ENCODE results near the gene C5AR1. TPM values are rescaled to one million over a fixed set of nuclear protein-coding genes. Genes with fewer than 3 reads are reported as not detected.

C5AR1 gene
- total RNA-seq, 4 donors from 2014 or later = 1.2 to 2.4 (median 1.5) TPM

- no peaks in the 10 kb centered on the region for H3K27me3 ChIP-seq
- no peak for TF ChIP-seq POLR2A (IDR thresholded peaks at IDR 0.05)
- TF ChIP-seq, protein P1, sequence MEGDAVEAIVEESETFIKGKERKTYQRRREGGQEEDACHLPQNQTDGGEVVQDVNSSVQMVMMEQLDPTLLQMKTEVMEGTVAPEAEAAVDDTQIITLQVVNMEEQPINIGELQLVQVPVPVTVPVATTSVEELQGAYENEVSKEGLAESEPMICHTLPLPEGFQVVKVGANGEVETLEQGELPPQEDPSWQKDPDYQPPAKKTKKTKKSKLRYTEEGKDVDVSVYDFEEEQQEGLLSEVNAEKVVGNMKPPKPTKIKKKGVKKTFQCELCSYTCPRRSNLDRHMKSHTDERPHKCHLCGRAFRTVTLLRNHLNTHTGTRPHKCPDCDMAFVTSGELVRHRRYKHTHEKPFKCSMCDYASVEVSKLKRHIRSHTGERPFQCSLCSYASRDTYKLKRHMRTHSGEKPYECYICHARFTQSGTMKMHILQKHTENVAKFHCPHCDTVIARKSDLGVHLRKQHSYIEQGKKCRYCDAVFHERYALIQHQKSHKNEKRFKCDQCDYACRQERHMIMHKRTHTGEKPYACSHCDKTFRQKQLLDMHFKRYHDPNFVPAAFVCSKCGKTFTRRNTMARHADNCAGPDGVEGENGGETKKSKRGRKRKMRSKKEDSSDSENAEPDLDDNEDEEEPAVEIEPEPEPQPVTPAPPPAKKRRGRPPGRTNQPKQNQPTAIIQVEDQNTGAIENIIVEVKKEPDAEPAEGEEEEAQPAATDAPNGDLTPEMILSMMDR (IDR thresholded peaks at IDR 0.05) = peak in 1 of 2 donors; percentile 11
- peak in 1 of 3 donors; percentile 15 for TF ChIP-seq POLR2AphosphoS5 (IDR thresholded peaks at IDR 0.05)
- H3K27ac ChIP-seq = peak overlapping the region; percentile 96
- peaks cover 27% of the 10 kb centered on the region for H3K36me3 ChIP-seq
- no peaks in the 10 kb centered on the region for H3K9me3 ChIP-seq
- peaks cover 32% of the 10 kb centered on the region for H3K4me1 ChIP-seq
- H3K4me3 ChIP-seq = peak overlapping the region; percentile 64
- peak in 1 of 2 donors; percentile 88 for DNase-seq (ENCODE audit: low spot score in 2 of 2)
- WGBS = 20% methylated on average over 28 of the region's 42 CpGs
These were observed 37.0 kb upstream of the C5AR1 start for GRCh38 chr19:47272448-47273312.

DNA sequence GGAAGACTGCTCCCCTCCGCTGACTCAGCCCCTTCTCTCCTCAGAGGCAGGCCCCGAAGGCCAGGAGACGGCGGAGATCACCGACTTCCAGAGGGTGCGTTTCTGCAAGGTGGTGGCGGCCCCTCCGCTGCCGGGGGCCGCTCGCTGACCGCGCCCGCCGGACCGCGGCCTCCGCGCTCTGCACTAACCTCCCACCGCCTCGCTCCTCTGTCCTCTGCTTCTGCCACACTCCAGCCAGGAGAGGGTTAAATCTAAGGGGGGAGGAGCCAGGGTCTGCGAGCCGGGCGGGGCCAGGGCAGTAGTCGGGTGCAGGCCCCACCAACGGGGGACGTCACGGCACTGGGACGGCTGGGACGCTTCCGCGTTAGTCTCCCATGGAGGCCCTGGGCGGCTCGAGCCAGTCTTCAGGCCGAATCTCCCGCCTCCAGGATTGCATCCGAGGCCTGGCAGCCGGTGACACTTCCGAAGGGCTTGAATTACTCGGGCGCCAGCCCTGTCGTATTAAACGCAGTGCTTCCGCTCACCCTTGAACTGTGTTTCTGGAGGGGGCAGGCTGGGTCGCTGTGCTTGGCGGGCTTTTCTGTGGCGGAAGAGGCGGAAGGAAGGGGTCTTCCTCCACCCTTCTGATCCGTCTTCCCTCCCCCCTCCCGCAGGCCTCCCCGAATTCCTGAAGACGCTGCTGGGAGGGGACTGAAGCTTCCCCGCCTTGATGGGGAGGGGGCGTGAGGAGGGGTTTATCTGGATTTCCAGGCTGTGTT is 36.2 kb upstream of the C5AR1 start:
- peak overlapping the region; percentile 96 for H3K27ac ChIP-seq
- under 1% methylated on average over 17 of the region's 54 CpGs for WGBS
- peak; percentile 97 to 98 for DNase-seq (ENCODE audit: low spot score in 2 of 2)
- H3K9me3 ChIP-seq = no peaks in the 10 kb centered on the region
- no peaks in the 10 kb centered on the region for H3K27me3 ChIP-seq
- peak overlapping the region; percentile 64 for H3K4me3 ChIP-seq
- TF ChIP-seq POLR2AphosphoS5 (IDR thresholded peaks at IDR 0.05) = peak; percentile 47 to 90 (median 60)
- TF ChIP-seq POLR2A (IDR thresholded peaks at IDR 0.05) = peak in 1 of 2 donors; percentile 82
- TF ChIP-seq, protein P1 (IDR thresholded peaks at IDR 0.05) = no peak
- peaks cover 31% of the 10 kb centered on the region for H3K4me1 ChIP-seq
- peaks cover 24% of the 10 kb centered on the region for H3K36me3 ChIP-seq

DNA sequence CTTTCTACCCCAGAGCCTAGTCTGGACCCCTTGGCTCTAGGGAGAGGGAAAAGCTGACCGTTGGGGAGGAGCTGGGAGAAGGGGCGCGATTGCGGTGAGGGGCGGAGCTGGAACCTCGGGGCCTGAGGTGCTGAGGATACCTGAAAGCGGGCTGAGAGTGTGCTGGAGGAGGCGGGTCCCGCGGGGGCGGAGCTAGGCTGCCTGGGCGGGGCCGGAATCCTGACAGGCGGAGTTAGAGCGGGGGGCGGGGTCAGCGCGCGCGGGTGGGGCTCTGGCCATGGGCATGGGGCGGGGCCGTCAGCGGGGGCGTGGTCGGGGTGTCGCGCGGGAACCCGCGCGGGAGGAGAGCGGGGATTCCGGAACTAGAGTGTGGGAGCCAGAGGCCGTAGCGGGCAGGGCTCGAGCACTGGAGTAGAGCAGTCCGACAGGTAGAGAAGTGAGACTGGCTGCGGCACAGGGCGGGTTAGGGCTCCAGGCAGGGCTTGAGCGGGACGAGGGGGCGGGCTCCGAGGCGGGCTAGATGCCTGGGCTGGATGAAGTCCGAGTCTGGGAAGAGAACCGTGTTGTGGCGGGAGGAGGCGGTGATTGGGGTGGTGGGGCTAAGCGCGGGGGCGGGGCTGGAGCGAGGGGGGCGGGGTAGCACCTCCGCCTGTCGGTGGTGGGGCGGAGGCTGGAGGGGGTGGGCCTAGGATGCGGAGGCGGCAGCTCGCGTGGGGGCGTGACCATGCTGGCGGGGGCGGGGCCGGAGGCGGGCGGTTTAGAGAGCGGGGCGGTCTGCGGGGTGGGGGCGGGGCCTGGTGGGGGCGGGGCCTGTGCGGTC is 35.4 kb upstream of the C5AR1 start, which contains the start of gene INAFM1:
Gene INAFM1 (plus strand): TSS at position 815 of the 820 bp plus-strand sequence. CDS start 35 bp downstream, outside the sequence.
- no peaks in the 10 kb centered on the region for H3K9me3 ChIP-seq
- TF ChIP-seq POLR2A (IDR thresholded peaks at IDR 0.05) (no peak), POLR2AphosphoS5 (IDR thresholded peaks at IDR 0.05) (peak in 2 of 3 donors; percentile 48 to 64)
- DNase-seq (ENCODE audit: low spot score in 2 of 2) = peak; percentile 99
- H3K4me1 ChIP-seq = peaks cover 35% of the 10 kb centered on the region
- H3K4me3 ChIP-seq = peak within 1 kb of the TSS; percentile 64
- under 1% methylated on average over 44 of the region's 72 CpGs for WGBS
- H3K36me3 ChIP-seq = peaks cover 19% of the 10 kb centered on the region
- peak within 1 kb of the TSS; percentile 96 for H3K27ac ChIP-seq
- H3K27me3 ChIP-seq = no peaks in the 10 kb centered on the region

DNA sequence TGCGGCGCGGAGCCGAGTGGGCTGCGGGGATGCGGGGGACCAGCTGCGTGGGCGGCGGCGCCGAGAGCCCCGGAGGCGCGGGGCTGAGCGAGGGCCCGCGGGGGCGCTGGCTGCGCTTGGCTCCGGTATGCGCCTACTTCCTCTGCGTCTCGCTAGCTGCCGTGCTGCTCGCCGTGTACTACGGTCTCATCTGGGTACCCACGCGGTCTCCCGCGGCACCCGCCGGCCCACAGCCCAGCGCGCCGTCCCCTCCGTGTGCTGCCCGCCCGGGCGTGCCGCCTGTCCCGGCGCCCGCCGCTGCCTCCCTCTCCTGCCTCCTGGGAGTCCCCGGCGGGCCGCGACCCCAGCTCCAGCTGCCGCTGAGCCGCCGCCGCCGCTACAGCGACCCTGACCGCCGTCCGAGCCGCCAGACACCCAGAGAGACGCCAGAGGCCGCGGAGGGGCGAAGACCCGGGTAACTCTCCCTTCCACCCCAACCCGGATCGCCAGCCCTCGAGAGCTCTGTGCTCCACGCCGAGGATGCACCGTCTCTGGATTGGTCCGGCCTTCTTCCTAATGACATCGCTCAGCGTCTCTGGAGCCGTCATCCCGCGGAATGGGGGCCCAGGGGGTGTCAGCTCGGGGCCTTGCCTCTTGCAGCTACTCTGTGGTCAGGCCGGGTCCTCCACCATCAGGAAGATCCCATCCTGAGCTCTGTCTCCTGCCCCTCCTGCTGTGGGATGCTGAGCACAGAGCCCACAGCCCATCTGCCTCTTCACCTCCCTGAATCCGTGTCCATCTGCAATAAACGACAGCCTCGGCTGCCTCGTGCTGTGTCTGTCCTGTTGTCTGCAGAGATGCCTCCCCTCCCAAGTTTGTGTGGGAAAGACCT is 34.5 kb upstream of the C5AR1 start:
- peak in 1 of 2 donors; percentile 86 for DNase-seq (ENCODE audit: low spot score in 2 of 2)
- H3K36me3 ChIP-seq = peaks cover 17% of the 10 kb centered on the region
- peak overlapping the region; percentile 64 for H3K4me3 ChIP-seq
- H3K27me3 ChIP-seq = no peaks in the 10 kb centered on the region
- H3K4me1 ChIP-seq = peaks cover 35% of the 10 kb centered on the region
- no peaks in the 10 kb centered on the region for H3K9me3 ChIP-seq
- 4% methylated on average over 22 of the region's 82 CpGs for WGBS
- TF ChIP-seq POLR2AphosphoS5 (IDR thresholded peaks at IDR 0.05) (no peak), POLR2A (IDR thresholded peaks at IDR 0.05) (no peak), EP300 (IDR thresholded peaks at IDR 0.05) (no peak)
- TF ChIP-seq, protein P1 (IDR thresholded peaks at IDR 0.05) = no peak
- peak overlapping the region; percentile 96 for H3K27ac ChIP-seq

All from suprapubic skin (tissue), 4 donors.